Heart left ventricle (tissue), 13 donors: Measurements from ENCODE around the gene GPC6.

ENCODE experiments used
- CTCF ChIP-seq, 12 donors: fragments of 200-600 bp; sonication (generic) in 4 of 12; IDR thresholded peaks; one replicate each; pipeline versions ENCODE4 v1.5.0 to v1.8.0; 2018 to 2022; ENCODE audit warnings: antibody characterized with exemption in 12 of 12, mild to moderate bottlenecking in 5 of 12
- POLR2A ChIP-seq, 2 donors: fragments of 450-650 bp; IDR thresholded peaks; one replicate each; pipeline ENCODE4 v1.6.1; 2017; ENCODE audit warnings: antibody characterized with exemption in 2 of 2, mild to moderate bottlenecking in 2 of 2, moderate library complexity in 2 of 2
- donor health status: ischemic (EF 13 %, LVEDD 7.1; RV severe dilation, severe dysfunction).
- donor health status: DM: no; HTN: yes; CAD: no.
- donor health status: DM: no; HTN: no; CAD: no.
- donor health status: ischemic (EF 25% LVEDD 6.9; RV normal size, moderate dysfunction).
- donor health status: ischemic (EF 25% LVEDD 5.7; RV mildly dilated, moderate dysfunction).
- donor health status: ischemic (EF 35%, LVEDD 5.7; RV mildly dilated, moderate dysfunction).
- donor health status: nonischemic (EF 11% LVEDD 7.7; RV severe dilation, severe dysfunction).
- donor health status: DM: yes; HTN: yes; CAD: no.
- donor health status: PGD.
- donor health status: ischemic (EF 29% LVEDD 5.4; RV normal size, mild dysfunction).
- donor health status: nonischemic (EF 23%, LVEDD 6.1; RV moderate dilation, normal function).

- TF ChIP-seq CTCF (IDR thresholded peaks at IDR 0.05) (no peak), POLR2A (IDR thresholded peaks at IDR 0.05) (no peak)
Measured at GRCh38 chr13:94400874-94401273, 1174.3 kb downstream of the GPC6 start.
